Measurements from ENCODE around the gene DLX2.

The DLX2 gene

DNA sequence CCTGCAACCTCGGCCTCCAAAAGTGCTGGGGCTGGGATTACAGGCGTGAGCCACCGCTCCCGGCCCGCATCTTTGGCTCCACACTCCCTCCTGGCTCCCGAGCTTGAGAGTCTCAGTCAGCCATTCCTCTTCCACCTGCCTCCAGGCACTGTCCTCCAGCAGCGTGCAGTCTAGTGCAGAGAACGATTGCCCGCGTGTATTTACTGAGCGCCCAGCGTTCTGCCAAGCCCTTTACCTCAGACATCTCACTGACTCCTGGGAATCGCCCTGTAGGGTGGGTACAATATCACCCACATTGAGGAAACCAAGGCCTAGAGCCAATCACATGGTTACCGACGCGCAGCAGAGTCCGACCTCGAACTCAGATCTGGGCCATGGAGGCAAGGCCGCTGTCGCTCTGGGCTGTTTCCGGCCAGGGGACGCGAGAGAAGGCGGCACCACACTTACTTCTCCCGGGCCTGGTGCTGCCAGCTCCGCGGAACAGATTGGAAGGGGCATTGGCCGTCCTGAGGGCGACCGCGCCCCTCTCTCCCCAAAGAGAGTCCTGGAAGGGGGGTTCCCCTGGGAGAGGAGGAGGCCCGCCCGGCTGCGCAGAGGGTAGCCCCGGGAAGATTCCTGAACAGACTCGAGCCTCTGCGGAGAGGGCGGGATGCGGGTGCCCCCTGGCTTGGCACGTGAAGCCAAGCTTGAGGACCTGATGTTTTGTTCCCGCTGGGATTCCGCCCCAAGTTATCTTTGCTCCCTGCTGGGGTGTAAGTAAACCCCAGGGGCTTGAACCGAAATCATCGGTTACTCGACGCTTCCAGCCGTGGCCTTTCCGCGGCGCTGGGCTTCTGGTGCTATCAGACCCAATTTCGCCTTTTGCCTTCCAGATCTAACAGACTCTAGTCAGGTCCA, 5.2 kb upstream of the DLX2 start:
- DNase-seq, result no peak

DNA sequence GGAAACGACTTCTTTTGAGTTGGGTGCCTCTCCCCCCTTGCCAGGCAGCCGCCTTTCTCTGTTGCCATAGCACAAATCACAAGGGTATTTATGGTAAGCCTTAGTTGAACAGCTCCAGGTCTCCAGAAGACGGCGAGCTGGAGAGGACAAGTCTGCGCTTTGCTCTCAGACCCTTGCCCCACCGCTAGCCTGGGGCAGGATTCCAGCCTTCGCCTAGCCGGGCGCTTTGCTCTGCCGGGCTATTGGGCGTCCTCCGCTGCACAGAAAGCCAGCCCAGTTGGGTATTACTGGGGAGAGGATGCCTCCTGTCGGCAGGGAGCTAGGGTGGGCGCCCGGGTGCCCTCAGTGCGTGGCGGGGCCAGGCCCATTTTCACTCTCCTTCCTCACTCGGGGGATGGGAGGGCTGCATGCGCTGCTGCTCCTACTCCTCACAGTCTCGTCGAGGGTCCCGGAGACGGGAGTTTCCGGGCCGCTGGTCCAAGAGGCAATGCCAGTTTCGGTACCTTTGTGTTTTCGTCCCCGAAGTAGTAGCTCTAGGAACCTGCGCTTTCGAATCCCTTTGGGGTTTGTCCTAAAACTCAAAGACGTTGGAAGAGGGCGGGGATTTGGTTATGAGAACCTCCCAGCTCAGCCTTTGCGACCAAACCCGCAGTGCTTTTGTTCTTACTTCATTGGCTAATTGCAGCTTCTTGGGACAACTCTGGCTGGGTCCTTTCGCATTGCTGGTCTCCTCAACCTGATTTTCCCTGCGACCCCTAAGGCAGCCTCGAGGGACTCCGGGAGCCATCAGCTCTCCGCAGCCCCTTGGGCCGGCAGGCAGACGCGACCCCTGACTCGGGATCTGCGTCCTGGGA, 3.6 kb upstream of the DLX2 start:
- no peak for DNase-seq

DNA sequence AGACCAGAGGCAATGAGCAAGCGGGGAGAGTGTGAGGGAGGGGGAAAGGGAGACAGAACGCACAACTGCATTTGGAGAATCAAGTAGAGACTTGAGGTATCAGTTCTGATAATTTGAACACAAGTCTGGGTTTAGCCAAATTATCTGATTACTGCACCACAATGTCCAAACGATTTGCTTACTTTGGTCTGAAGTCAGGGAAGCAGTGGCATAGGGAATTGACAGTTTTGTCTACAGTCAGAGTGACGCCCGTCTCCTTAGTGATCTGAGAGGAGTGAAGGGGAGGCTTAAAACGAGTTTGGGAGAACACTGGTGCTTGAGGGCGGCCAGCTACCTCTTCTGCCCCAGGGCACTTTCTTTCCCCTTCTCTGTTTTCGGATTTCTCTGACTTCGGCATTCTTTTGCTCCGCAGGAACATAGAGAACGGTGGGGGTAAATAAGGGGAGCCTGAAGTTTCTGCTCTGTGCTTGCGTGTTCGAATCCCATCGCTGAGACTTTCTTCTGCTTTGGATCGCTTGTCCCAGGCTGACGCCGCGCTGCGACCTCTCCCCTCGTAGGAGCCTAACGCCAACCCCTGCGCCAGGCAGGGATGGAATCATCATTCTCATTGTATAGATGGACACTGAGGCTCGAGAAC, 2.9 kb upstream of the DLX2 start:
- DNase-seq, result no peak

DNA sequence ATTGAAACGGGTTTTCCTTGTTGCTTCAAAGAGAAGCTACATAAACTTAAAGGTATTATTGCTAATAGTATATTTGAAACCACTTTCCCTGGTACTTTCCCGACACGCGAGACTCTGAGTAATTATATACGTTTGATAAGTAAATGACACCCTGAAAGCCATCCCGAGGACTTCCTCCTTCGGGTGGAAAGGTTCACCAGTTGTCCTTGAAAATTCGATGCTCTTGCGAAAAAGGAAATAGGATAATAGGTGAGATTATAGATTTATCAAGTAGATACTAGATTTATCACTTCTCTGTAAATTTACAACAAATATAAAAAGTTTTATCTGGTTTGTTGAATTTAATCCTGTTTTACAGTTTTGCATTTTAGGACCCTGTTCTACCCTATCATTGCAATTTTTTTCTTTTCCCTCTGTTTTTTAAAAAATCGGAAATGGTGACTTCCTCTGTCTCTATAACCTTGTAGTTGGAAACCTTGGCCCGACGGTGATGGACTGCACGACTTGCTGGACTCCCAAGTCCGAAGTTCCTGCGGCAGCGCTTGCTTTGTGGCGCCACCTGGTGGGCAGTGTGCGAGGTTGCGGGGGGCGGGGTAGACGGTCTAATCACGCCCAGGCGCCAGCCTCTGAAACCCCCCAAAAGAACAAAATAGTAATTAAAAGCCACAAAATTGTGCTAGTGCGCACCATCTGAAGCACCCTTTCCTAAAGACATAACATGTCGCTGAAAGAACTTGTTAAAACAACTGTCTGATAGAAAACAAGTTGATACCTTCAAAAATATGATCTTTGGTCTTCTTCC, 972 bp upstream of the DLX2 start:
- DNase-seq, result peak; percentile 36

DNA sequence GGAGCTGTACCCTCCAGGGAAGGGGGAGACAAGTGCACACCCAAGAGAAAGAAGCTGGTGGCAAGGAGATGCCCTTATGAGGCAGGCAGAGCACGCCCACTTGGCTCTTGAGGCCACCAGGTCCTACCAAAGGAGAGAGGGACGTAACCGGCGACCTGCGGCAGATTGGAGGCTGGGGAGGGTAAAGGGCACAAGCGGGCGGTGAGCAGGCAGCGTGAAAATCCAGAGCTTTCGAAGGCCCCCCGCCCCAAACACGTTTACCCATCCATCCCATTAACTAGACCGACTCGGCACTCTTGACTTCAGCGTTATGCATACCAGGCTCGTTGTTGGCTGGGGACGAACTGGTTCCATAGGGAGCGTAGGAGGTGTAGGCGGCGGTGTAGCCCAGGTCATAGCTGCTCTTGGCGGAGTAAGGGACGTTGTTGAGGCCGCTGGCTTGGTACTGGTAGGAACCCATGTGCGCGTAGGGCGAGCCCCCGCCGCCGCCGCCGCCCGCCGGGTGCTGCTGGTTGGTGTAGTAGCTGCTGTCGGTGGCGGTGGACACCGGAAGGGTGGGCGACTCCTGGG, 794 bp downstream of the DLX2 start:
- DNase-seq, result no peak

DNA sequence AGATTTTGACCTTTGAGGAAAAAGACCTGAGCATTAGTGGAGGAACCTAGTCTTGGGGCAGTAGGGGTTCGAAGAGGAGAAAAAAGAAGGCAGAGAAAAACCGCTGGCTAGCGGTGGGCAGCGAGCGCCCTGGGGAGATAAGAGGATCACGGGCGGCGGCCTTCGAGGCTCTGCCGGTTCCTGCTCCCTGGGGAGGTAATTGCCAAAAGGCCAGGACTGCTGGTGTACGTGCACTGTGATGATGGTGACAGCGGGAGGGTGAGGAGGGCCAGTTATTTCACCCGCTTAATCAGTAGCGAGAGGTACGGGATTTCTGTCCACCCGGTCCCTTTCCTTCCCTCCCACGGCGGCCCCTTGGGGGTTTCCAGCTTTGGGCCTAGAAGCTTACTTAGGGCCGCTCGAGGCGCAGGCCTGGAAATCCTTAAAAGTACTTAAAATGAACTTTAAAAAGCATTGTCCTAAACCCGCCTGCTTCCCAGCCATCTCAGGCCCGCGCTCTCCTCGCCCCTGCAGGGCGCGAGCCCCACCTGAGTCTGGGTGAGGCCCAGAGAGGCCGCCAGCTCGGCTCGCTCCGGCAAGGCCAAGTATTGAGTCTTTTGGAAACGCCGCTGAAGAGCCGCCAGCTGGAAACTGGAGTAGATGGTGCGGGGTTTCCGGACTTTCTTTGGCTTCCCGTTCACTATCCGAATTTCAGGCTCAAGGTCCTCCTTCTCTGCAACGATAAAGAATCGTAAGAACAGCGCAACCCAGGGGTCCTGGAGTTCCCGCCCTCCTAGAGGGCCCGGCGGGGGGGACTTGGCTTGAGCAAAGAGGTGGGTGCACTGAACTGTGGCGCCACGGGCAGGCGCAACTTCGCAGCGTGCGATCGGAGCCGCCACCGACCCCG, 1.5 kb downstream of the DLX2 start:
- DNase-seq, result no peak

DNA sequence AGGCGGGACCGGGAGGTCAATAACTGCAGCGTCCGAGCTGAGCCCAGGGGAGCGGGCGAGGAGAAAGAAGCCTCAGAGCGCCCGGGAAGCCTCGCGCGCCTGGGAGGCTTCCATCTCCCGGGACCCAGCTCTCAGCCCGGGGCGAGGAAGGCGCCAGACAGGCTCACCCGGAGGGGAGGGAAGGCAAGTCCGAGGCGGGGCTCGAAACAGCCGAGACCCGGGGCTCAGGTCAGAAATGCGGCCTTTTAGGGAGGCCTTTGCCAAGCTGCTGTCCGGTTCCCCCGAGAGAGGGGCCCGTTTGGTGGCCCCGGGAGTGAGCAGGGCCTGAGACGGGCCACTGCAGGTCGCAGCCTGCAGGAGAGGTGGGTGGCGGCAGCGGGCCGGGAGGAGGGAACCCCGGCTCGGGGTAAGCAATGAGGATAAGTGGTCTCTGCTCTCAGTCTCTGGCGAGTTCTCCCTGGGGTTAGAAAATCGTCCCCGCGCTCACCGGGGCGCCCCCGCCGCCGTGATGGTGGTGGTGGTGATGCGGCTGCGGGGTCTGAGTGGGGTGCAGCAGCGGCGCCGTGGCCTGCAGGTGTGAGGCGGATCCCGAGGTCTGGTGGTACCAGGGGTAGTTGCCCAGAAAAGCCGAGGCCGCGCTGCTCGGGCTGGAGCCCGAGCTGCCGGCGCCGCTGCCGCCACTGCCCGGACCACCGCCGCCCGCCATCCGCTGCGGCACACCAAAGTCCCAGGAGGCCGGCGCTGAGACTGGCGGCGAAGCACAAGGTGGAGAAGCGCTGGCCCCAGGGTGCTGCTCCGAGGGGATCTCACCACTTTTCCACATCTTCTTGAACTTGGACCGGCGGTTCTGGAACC, 2.4 kb downstream of the DLX2 start:
- no peak for DNase-seq

DNA sequence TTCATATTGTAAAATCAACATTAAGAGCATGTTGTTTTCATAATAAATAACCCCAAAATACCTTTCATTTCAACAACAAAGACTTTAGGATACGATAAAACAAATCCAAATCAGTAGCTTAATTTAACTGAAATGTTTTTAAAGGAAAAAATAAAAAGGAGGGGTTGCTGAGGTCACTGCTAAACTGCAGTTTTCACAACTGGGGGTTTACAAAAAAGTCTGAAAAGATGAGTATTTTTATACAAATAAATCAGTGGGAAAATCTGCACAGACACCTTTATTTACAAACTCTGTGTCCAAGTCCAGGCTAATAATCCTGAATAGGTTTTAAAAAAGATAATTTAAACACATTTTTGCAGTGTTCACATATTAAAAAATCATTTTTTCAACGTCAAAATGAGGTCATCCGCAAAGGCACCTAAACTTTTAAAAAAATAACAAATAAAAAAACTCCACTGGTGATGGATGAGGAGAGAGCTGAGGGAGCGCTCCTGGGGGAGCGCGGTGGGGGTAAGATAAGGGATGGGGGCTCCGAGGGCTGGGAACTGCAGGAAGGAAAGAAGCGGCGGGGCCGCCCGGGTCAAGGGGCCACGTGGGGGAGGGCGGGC, 3.1 kb downstream of the DLX2 start:
- no peak for DNase-seq

DNA sequence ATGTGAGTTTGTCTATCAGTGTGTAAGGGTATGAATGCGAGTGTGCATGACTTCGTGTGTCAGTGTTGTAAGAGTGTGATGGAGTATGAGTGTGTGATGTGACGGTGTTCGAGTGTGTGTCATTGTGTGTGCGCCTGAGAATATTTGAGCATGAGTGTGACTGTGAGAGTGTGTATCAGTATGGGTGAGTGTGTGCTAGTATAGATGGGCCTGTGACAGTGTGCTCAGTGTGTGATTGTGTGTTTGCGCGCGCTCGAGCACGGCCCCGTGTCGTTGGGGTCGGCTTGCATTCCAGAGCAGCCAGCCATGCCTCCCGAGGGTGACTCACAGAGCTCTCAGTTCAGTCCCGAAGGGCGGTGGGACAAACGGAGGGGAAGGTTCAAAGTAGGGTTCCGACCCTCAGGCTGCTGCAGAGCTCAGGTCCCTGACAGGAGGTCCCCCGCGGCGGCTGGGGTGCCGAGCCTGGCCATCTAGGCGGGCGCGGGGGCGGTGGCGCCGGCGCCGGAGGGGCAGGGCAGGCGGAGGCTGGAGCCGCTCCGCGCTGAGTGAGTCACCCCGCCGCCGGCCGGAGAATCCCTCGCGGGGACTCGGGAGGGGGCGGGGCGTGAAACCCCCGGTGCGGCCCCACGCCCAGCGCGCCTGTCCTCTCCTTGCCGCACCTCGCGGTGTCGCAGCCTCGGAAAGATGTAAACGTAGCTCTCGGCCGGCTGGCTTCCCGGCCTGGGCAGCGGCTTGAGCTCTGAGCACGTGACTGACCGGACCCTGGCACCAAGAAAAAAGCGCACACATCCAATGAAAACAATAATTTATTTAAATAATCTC, 3.8 kb downstream of the DLX2 start:
- DNase-seq, result no peak

DNA sequence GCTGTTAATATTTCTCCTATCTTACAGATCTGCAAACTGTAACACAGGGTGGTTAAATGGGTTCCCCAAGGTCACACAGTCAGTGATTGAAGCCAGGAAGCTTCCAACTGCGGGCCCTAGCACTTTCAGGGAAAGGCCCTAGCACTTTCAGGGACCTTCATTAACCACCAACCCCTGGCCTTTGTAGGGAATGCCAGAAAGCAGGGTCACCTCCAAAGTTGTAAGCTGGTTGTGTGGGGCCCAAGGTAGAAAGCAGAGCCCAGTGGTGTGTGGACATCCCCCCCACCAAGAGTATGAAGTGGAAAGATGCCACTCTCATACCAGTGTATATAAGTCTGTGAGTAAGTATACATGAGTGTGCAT, 4.4 kb downstream of the DLX2 start:
- DNase-seq, result no peak

DNA sequence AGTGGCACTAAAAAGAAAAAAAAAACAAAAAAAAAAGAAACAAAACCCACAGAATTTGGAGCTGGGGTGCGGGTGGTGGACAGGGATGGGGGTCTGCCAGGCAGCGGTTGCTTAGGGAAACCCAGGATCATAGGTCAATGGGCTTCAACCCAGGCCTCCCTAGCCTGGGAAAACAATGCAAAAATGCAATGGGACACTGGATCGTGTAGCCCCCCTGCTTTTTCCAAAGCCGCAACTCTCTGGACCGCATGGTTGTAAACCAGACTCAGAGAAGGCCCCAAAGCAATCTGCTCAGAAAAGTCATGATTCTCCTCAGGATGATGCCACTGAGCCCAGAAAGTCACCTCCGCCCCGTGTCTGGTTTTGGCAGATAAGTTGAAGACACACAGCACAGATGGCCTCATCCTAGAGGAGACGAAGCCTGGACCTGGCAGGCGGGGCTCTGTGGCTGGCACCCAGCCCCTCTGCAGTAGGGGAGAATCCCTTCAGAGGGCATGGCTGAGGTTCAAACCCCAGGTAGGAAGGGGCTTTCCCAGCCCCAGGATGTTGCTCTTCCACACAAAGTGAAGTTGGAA, 5.1 kb downstream of the DLX2 start:
- DNase-seq, result no peak

DNA sequence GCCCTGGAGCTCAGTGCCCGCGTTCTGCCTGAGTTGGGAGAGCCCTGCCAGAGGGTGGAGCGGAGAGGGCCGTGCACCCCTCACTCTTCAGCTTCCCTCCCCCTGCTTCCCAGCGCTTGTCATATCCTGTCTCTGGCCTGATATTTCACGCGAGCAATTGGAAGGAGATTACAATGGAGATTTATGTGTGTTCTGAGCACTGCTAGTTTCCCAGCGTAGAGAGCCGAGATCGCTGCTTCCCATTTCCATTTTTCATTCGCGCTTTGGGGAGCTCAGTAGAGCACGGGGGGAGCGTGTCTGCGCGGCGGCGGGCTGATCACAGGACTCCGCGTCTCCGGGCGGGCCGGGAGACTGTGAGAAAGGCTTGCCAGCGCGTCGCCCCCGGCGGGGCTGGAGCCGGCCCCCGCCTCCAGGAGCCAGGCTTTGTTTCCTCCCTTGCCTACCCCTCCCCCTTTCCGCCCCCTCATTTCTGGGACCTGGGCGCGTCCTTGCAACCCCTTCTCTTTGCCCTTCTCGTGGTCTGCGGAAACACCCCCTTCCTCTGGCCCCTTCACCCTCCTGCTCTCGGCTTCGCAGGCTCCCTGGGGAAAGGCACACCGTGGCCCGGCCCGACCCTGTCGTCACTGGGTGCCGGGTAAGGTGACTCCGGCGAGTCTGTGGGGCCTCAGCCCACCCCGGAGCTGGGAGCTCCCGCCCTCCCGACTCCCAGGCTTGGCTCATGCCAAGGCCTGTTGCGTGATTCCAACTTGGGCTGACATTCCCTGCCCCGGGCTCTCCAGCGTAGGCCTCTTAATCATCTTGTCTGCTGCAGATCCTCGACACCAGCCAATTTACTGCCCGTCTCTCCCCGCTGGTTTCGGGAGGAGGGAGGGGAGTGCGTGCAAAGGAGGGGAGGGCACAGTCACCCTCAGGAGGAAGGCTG, 5.8 kb downstream of the DLX2 start:
- DNase-seq, result no peak

DNA sequence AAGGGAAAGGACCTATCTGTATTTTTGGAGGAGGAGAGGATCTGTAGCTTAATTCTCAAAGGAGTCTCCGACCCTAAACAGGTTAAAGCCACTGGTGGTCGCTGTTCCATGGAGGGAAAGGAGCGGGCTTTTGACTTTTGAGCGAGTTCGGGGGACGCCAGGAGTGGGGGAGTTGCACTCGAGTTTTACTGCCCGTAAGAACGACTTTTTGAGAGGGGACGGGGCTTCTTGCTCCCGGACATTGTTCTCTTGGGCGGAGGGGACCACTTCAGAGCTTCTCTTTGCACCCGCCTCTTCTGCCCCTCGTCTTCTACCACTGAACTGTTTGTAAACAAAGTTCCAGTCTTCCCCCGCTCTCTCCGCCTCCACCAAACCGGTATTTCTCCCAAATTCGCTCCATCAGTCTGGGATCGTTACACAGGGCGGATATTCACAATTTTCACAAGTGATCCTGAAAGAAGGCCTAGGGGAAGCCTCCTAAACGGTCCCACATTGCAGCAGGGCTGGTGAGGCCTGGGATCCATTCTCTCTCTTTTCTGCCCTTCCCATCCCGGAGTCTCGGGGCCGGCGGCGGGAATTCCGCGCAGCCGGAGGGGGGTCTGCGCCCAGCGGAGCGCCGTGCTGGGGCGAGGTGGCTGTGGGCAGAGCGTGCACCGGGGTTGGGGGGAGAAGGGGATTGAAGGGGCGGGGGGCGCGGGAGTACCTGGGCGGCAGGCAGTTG, 6.6 kb downstream of the DLX2 start:
- DNase-seq, result no peak

DNA sequence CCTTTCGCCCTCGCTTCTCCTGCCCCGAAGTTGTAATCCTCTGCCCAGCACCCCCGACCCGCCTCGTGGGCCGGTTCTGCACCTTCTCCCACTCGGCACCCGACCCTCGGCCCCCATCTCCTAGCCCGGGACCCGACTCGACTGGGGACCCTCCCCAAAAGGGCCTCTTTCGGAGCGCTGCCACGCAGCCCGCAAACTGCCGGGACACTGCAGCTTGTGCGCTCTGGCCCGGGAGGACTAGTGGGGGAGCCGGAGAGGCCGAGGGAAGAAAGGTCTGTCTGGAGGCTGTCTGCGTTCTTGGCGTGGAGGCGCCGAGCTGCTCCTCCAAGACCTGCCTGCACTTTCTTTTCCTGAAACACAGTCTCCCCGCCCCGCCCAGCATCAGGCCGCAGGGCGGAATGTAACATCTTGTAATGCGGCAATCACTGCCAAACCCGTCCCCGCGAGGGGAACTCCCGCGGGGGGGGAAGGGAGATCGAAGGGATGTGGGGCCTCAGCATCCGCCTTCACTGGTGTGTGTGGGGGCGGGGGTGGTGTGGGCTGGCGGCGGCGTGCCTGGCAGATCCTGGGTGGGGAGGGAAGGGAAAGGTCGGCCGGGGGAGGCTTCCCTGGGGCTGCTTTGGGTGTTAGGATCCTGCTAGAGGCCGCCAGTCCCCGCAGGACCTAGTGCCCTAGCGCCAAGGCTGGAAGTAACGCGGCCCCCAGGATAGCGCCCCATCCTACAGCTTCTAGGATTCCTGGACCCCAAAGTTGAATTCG, 7.4 kb downstream of the DLX2 start:
- no peak for DNase-seq

DNA sequence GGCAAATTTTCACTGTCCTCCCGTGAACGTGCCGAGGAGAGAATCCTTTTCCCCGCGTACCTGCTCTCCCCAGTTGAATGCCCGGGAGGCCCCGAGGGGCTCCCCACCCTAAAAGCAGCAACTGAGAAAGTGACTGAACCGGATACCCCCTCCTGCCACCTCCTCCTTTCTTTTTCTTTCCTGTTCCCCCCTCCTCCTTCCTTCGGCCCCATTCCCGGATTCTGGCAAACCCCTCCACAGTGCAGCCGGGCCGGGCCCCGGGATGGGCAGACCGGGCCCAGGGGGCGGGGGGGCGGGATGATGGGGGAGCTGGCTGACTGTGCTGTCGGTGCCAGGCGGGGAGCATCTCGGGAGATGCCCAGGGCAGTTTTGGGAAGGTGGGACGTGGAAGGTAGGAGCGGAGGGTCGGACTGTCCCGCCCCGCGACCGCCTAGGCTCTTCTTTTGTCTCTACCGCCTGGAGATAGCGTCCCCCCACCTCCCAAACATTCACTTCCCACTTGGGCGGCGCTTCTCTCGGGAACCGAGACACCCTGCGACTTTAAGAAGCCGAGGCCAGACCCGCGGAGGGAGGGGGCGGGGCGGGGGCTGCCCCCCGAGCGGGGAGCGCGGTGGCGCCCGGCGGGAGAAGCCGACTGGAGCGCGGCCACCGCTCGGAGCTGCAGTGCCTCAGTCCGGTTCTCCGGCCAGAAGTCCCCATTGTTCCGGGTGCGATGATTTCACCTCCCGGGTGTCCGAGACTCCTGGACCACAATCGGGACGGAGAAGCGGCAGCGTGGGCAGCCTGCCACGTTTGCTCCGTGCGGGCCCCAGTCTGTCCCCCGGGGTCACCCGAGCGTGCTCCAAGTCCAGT, 8.2 kb downstream of the DLX2 start:
- DNase-seq, result no peak
